ENCODE results near the gene LGALS7B.
"Not testable (repeated sequence)": the region's sequence is repeated elsewhere in the genome, so short reads cannot be mapped to it uniquely, and the experiment has no call there.

Gene LGALS7B

GRCh38 chr19:38792250-38793111, 3.5 kb downstream of the LGALS7B start:
- no peak overlapping the region for H3K27ac ChIP-seq (ENCODE audit: low read depth, low read length)
- no peak overlapping the region for H3K9ac ChIP-seq (ENCODE audit: low read length)
- peak overlapping the region; percentile 46 for H3K4me3 ChIP-seq (ENCODE audit: low read length)
- no peaks in the 10 kb centered on the region for H3K36me3 ChIP-seq (ENCODE audit: control insufficient read depth, insufficient read depth, low read length)
- H3K27me3 ChIP-seq (ENCODE audit: control insufficient read depth, insufficient read depth, low read length) = no peaks in the 10 kb centered on the region
- H3K4me1 ChIP-seq (ENCODE audit: control insufficient read depth, insufficient read depth, low read length) = no peaks in the 10 kb centered on the region

DNA sequence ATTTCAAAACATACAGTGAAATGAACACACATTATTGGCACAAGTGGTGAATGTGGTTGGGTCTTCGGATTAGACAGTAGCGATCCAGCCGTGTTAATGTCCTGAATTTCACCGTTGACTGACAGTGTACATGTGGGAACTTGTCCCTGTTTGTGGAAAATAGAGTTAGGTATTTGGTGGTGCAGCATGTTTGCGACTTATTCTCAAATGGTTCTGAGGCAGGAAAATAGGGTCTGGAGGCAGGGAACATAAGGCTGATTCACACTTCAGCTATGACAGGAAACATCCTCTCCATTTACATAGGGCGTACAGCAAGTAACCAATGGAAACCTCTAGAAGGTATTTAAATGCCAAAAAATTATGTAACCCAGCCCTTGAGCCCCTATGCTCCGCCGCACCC, 4.2 kb downstream of the LGALS7B start:
- Histone ChIP-seq H3K36me3 (ENCODE audit: control insufficient read depth, insufficient read depth, low read length) (no peaks in the 10 kb centered on the region), H3K9ac (ENCODE audit: low read length) (no peak overlapping the region), H3K4me3 (ENCODE audit: low read length) (no peak overlapping the region), H3K4me1 (ENCODE audit: control insufficient read depth, insufficient read depth, low read length) (no peaks in the 10 kb centered on the region), H3K27ac (ENCODE audit: low read depth, low read length) (no peak overlapping the region), H3K27me3 (ENCODE audit: control insufficient read depth, insufficient read depth, low read length) (no peaks in the 10 kb centered on the region)

- no peak overlapping the region for H3K27ac ChIP-seq (ENCODE audit: low read depth, low read length)
- H3K36me3 ChIP-seq (ENCODE audit: control insufficient read depth, insufficient read depth, low read length) = no peaks in the 10 kb centered on the region
- H3K27me3 ChIP-seq (ENCODE audit: control insufficient read depth, insufficient read depth, low read length) = no peaks in the 10 kb centered on the region
- no peak overlapping the region for H3K9ac ChIP-seq (ENCODE audit: low read length)
- no peaks in the 10 kb centered on the region for H3K4me1 ChIP-seq (ENCODE audit: control insufficient read depth, insufficient read depth, low read length)
- no peak overlapping the region for H3K4me3 ChIP-seq (ENCODE audit: low read length)
Observed at GRCh38 chr19:38793671-38794070, 4.7 kb downstream of the LGALS7B start.

DNA sequence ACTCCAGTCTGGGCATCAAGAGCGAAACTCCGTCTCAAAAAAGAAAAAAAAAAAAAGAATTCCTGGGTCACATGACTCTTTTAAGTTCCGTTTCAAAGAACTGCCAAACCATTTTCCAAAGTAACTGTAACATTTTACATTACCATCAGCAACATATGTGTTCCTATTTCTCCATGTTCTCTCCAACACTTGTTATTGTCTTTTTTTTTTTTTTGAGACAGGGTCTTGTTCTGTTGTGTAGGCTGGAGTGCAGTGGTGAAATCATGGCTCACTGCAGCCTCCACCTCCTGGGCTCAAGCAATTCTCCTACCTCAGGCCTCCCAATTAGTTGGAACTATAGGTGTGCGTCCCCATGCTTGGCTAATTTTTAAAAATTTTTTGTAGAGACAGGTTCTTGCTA, 6.5 kb downstream of the LGALS7B start:
- H3K27me3 ChIP-seq (ENCODE audit: control insufficient read depth, insufficient read depth, low read length) = no peaks in the 10 kb centered on the region
- no peak overlapping the region for H3K9ac ChIP-seq (ENCODE audit: low read length)
- no peak overlapping the region for H3K27ac ChIP-seq (ENCODE audit: low read depth, low read length)
- no peaks in the 10 kb centered on the region for H3K36me3 ChIP-seq (ENCODE audit: control insufficient read depth, insufficient read depth, low read length)
- H3K4me1 ChIP-seq (ENCODE audit: control insufficient read depth, insufficient read depth, low read length) = no peaks in the 10 kb centered on the region
- H3K4me3 ChIP-seq (ENCODE audit: low read length) = no peak overlapping the region

GRCh38 chr19:38796154-38796553, 7.2 kb downstream of the LGALS7B start:
- Histone ChIP-seq H3K4me3 (ENCODE audit: low read length) (no peak overlapping the region), H3K36me3 (ENCODE audit: control insufficient read depth, insufficient read depth, low read length) (peaks cover 5% of the 10 kb centered on the region), H3K9ac (ENCODE audit: low read length) (no peak overlapping the region), H3K27ac (ENCODE audit: low read depth, low read length) (no peak overlapping the region), H3K4me1 (ENCODE audit: control insufficient read depth, insufficient read depth, low read length) (no peaks in the 10 kb centered on the region), H3K27me3 (ENCODE audit: control insufficient read depth, insufficient read depth, low read length) (no peaks in the 10 kb centered on the region)

GRCh38 chr19:38797781-38798180, 8.8 kb downstream of the LGALS7B start:
- H3K9ac ChIP-seq (ENCODE audit: low read length); H3K4me3 ChIP-seq (ENCODE audit: low read length); H3K27ac ChIP-seq (ENCODE audit: low read depth, low read length); H3K4me1 ChIP-seq (ENCODE audit: control insufficient read depth, insufficient read depth, low read length); H3K36me3 ChIP-seq (ENCODE audit: control insufficient read depth, insufficient read depth, low read length); H3K27me3 ChIP-seq (ENCODE audit: control insufficient read depth, insufficient read depth, low read length): not testable (repeated sequence)

DNA sequence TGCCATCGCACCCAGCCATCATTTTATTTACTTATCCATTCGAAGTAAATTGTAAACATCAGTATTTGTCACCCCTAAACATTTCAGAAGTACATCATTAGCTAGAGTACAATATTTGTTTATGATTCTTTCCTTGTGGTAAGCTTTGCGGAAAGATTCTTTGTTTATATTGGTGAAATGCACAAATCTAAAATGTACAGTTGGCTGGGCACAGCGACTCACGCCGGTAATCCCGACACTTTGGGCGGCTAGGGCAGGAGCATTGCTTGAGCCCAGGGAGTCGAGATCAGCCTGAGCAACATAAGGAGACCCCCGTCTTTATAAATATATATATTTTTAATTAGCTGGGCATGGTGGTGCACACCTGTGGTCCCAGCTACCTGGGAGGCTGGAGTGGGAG, 10.1 kb downstream of the LGALS7B start:
- no peak overlapping the region for H3K9ac ChIP-seq (ENCODE audit: low read length)
- H3K4me1 ChIP-seq (ENCODE audit: control insufficient read depth, insufficient read depth, low read length) = no peaks in the 10 kb centered on the region
- no peaks in the 10 kb centered on the region for H3K27me3 ChIP-seq (ENCODE audit: control insufficient read depth, insufficient read depth, low read length)
- H3K36me3 ChIP-seq (ENCODE audit: control insufficient read depth, insufficient read depth, low read length) = peaks cover 11% of the 10 kb centered on the region
- H3K4me3 ChIP-seq (ENCODE audit: low read length) = no peak overlapping the region
- no peak overlapping the region for H3K27ac ChIP-seq (ENCODE audit: low read depth, low read length)

DNA sequence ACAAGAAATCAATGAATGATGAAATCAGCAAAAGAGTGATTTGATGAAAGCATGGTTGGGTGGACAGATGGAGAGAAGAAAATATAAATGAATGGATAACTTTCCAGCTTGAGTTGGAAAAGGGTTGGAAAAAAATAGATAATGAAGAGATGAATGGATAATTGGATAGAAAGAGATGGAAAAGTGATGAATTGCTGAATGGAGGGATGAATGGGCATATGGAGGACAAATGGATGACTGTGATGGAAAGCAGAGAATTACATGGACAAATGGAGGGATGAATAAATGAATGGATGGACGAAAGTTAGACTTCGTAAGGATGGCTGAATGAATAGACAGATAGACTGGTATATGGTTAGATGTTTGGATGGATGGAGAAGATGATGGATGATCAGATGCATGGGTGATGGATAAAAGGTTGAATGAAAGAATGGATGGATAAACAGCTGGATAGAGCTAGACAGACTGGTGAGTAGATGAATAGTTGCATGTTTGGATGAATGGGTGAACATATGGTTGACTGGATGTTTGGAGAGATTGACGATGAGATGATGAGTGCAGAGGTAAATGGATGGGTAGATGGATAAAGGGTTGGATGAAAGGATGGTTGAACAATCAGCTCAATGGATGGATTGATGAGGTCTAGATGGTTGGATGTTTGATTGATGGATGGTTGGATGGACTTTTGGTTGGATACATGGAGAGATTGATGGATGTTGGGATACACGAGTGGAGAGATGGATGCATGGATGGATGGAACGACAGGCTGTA, 11.8 kb downstream of the LGALS7B start:
- Histone ChIP-seq H3K4me3 (ENCODE audit: low read length) (no peak overlapping the region), H3K9ac (ENCODE audit: low read length) (no peak overlapping the region), H3K27me3 (ENCODE audit: control insufficient read depth, insufficient read depth, low read length) (no peaks in the 10 kb centered on the region), H3K4me1 (ENCODE audit: control insufficient read depth, insufficient read depth, low read length) (no peaks in the 10 kb centered on the region), H3K36me3 (ENCODE audit: control insufficient read depth, insufficient read depth, low read length) (peaks cover 11% of the 10 kb centered on the region), H3K27ac (ENCODE audit: low read depth, low read length) (no peak overlapping the region)

- Histone ChIP-seq H3K36me3 (ENCODE audit: control insufficient read depth, insufficient read depth, low read length) (peaks cover 11% of the 10 kb centered on the region), H3K4me1 (ENCODE audit: control insufficient read depth, insufficient read depth, low read length) (no peaks in the 10 kb centered on the region), H3K4me3 (ENCODE audit: low read length) (no peak overlapping the region), H3K27me3 (ENCODE audit: control insufficient read depth, insufficient read depth, low read length) (no peaks in the 10 kb centered on the region), H3K27ac (ENCODE audit: low read depth, low read length) (no peak overlapping the region), H3K9ac (ENCODE audit: low read length) (no peak overlapping the region)
Observed at GRCh38 chr19:38801359-38802095, 12.5 kb downstream of the LGALS7B start.

GRCh38 chr19:38803543-38803942, 14.5 kb downstream of the LGALS7B start:
- Histone ChIP-seq H3K9ac (ENCODE audit: low read length) (no peak overlapping the region), H3K4me1 (ENCODE audit: control insufficient read depth, insufficient read depth, low read length) (no peaks in the 10 kb centered on the region), H3K27me3 (ENCODE audit: control insufficient read depth, insufficient read depth, low read length) (no peaks in the 10 kb centered on the region), H3K4me3 (ENCODE audit: low read length) (no peak overlapping the region), H3K27ac (ENCODE audit: low read depth, low read length) (no peak overlapping the region), H3K36me3 (ENCODE audit: control insufficient read depth, insufficient read depth, low read length) (peaks cover 11% of the 10 kb centered on the region)

GRCh38 chr19:38805180-38805579, 16.2 kb downstream of the LGALS7B start:
- no peaks in the 10 kb centered on the region for H3K27me3 ChIP-seq (ENCODE audit: control insufficient read depth, insufficient read depth, low read length)
- H3K4me3 ChIP-seq (ENCODE audit: low read length) = no peak overlapping the region
- no peaks in the 10 kb centered on the region for H3K4me1 ChIP-seq (ENCODE audit: control insufficient read depth, insufficient read depth, low read length)
- H3K27ac ChIP-seq (ENCODE audit: low read depth, low read length) = no peak overlapping the region
- no peak overlapping the region for H3K9ac ChIP-seq (ENCODE audit: low read length)
- peaks cover 13% of the 10 kb centered on the region for H3K36me3 ChIP-seq (ENCODE audit: control insufficient read depth, insufficient read depth, low read length)

GRCh38 chr19:38806371-38806770, 17.4 kb downstream of the LGALS7B start:
- Histone ChIP-seq H3K9ac (ENCODE audit: low read length) (no peak overlapping the region), H3K27ac (ENCODE audit: low read depth, low read length) (no peak overlapping the region), H3K36me3 (ENCODE audit: control insufficient read depth, insufficient read depth, low read length) (peaks cover 7% of the 10 kb centered on the region), H3K4me3 (ENCODE audit: low read length) (no peak overlapping the region), H3K27me3 (ENCODE audit: control insufficient read depth, insufficient read depth, low read length) (no peaks in the 10 kb centered on the region), H3K4me1 (ENCODE audit: control insufficient read depth, insufficient read depth, low read length) (no peaks in the 10 kb centered on the region)
